NCI-H2227 (cell line): ENCODE results near the gene RABGAP1.

Experiments
- DNase-seq: peaks from one replicate; lab custom pipeline; 2025; ENCODE audit not compliant: unreplicated experiment; lab: John Stamatoyannopoulos, UW

Gene RABGAP1

DNA sequence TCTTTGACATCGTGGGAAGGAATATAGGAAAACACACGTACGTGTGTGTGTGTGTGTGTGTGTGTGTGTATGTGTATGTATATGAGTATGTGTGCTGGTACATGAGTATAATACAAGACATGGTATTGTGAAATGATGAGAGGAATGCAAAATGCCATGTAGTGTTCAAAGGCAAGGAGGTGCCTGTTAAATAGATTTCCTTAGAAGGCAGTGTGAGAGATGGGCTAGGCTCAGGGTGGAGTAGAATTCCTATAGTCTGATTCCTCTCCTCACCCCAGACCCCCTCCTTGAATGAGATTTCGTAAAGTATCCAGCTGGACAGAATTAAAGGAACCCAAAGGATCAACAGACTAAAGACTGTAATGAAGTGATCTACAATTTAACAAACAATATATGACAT is 103.8 kb downstream of the RABGAP1 start:
- DNase-seq = no peak

DNA sequence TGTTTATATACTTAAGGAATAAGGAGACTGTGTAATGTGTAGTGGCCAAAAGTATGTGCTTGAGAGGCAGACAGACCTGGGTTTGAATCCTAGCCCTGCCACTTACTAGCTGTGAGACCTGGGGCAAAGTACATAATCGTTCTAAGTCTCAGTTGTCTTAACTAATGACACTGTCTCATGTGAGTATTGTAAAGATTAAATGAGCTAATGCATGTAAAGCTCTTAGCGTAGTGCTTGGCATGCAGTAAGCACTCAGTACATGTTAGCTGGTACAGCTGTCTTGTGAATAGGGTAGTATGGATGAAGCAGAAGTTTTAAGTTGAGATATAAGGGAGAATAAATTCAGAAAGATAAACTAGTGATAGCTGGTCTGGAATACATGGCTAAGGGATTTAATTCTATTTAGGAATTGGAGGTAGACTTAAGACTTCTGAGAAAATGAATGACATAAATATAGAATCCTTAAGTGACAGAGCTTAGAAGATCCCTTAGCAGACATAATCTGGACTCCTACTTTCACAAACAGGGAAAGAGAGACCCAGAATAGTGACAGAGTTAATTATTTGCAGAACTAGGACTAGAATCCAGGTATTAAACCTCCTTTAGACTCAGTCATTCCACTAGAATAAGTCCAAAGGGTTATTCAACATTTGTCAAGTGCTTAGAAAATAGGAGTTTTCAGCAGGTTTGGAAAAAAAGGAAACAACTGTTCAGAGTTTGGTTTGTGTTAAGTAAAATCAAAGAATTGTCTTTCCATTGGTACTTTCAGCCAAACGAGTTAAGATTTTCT is 105.8 kb downstream of the RABGAP1 start:
- DNase-seq = no peak

DNA sequence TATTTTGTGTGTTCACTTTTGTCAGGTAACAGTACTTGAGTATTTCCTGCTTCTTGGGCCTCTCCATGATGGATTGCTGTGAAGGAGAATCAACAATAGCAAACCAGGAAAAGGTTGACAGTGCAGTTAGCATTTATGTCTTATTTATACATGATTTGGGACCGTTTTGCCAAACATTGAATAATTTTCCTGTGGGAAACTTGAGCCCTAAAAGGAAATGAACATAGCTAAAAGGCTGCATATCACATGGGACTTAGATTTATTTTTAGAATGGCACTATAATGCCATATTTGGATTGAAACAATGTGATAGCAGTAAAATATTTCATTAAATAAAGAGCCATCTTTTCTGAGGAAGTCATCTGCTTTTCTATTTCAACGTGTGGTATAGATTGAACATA is 107.9 kb downstream of the RABGAP1 start:
- no peak for DNase-seq

DNA sequence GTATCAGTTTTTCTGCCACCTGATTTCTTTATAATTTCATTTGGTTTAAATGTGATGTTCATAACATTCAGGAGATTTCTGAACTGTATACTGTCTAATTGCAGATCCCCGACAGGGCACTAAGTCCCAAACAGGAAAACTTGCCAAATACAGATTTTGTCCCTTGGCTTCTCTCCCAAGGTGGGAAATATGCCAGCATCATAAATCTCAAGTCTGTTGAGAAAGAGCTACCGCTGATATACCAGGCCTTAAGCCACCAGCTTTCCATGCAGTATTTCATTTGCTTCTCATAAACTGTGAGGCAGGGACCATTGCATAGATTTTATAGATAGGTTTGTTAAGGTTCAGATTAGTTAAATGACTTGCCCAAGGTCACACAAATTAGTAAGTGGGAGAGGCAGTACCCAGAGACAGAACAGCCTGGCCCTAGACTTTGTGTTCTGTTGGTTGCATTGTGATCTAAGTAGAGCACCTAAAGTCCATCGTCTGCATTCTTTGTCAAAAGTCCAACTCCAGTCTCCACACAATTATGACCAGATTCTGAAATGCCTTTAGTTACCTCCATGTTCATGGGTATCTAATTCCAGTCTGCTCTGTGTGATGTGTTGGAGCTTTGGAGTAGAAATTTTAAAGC is 108.9 kb downstream of the RABGAP1 start:
- no peak for DNase-seq

DNA sequence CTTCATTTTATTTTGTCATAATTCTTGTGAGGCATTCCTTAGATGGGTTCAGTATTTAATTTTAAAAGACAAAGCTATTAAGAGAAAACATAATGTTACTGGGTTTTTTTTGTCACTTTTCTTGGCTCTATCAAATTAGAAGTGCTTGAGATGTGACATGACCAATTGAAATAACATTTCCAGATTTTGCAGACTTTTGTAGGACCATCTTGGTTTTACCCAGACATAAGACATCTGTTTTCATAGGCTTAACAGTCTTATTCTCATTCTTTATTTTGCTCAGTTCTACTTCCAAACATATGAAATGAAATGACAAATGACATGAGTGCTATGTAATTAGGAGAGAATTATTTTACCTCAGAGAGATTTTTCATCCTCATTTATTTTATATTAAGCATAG is 112.2 kb downstream of the RABGAP1 start:
- DNase-seq = no peak

DNA sequence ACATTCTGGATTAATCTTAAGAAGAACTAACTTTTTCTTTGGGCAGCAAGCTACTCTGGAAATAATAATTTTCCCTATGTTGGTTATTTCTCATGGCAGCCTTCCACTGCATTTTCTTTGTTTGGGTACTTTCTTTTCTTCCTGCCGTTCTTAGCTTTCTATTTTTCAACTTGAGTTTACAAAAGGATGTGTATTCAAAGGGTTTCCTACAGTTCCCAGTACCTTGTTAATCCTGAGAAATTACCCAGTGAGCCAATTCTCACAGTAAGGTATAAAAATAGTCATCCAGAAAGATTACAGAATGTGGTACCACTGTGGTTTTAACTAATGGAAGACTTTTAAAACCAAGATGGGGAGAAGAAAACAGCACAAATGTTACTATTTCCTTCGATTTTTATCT is 112.9 kb downstream of the RABGAP1 start:
- no peak for DNase-seq

DNA sequence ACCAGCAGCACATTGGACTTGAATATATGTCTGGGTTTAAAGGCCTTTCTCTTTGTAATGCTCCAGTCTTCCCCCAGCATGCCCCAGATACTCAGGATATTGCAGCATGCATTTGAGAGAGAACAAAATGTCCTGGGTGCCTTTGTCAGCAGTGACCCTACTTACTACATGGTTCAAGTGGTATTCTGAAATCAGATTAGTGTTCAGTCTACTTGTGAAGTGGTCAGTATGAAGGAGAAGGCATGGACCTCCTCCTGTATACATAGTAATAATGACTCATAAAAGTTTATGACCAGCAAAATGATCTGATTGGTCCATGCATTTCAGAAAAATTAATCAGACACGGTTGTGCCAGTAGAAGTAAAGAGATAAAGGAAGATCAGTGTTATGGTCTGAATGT is 118.0 kb downstream of the RABGAP1 start:
- DNase-seq = no peak

DNA sequence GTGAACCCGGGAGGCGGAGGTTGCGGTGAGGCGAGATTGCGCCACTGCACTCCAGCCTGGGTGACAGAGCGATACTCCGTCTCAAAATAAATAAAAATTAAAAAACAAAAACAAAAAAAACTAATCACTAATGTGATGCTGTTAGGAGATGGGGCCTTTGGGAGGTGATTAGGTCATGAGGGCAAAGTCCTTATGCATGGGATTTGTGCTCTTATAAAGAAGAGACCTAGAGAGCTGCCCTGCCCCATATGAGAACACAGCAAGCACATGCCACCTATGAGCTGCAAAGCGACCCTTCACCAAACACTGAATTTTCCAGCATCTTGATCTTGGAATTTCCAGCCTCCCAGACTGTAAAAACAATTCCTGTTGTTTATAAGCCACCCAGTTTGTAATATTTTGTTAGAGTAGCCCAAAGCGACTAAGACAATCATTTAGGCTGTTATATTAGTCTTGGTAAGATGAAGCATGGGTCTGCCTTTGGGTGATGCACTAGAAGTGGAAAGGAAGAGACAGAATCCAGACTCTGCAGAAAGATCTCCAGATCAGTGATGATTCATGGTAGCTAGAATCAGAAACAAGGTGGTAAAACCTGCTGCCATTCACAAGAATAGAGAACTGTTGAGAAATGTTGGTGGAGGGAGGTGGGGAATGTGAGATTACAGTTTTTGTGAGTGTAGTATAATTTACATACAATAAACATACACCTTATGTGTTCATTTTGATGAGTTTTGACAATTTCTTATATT is 118.8 kb downstream of the RABGAP1 start:
- no peak for DNase-seq

DNA sequence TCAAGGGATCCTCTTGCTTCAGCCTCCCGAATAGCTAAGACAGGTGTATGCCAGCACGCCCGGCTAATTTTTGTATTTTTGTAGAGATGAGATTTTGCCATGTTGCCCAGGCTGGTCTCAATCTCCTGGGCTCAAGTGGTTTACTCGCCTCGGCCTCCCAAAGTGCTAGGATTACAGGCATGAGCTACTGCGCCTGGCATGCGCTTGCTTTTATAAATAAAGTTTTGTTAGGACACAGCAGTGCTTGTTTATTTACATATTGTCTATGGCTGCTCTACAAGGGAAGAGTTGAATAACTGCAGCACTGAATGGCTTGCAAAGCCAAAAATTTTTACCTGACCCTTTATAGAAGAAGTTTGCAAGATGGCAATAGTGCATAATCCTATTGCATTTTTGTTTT is 120.4 kb downstream of the RABGAP1 start:
- DNase-seq = no peak

DNA sequence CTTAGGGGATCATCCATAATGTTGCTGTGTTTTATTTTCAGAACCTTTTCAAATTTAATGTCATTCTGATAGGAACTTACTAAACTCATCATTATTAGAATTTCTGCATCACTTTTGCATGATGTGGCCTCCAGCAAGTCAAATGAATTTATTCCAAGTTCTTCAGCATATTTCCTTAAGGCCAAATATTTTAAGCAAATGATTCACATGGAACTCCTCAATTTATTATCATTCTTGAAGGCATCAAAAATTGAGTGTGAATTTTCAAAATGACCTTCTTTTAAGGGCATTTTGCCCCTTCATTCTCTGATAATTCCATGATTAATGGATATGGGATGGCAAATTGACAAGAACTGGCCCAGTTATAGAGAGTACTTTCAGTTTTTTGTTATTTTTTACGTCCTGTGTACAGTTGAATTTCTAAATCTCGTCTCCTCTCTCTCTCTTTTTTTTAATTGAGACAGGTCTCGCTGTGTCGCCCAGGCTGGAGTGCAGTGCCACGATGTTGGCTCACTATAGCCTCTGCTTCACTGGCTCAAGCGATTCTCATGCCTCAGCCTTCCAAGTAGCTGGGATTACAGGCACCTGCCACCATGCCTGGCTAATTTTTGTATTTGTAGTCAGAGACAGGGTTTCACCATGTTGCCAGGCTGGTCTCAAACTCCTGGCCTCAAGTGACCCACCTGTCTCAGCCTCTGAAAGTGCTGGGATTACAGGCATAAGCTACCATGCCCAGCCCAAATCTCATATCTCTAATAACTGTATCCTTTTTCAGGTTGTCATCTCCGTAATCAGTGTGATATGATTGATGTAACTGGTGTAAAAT is 121.7 kb downstream of the RABGAP1 start:
- no peak for DNase-seq

DNA sequence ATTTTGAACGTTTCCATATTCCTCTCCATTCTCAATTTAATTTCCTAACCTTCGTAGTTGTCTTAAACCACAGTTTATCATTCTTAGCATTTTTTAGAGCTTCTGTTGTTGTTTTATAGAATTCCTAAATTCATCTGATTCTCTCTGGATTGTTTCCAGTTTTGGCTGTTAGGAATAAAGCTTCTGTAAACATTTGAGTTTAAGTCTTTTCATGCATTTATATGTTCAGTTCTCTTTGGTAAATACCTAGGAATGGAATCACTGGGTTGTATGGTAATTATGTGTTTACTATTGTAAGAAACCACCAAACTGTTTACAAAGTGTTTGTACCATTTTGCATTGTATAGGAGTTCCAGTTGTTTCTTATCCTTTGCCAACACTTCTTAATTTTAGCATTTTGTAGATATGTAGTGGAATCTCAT is 122.4 kb downstream of the RABGAP1 start:
- DNase-seq = no peak

DNA sequence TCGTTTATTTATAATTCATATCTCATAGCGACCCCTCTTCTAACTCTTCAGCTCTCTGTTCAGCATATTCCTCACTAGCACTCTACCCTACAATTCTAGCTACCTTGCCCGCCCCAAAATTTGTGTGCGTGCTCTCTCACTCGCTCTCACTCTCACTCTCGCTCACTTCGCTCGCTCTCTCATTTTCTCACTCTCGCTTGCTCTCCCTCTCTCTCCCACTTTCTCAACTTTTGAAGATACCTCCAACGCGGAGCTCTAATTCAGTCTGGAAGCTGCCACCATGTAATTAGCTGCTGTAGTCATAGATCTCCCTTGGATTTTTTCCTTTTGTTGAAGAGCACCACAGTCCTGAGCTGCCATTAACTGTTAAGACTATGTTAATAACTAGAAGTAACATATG is 123.1 kb downstream of the RABGAP1 start:
- DNase-seq = peak; percentile 4

DNA sequence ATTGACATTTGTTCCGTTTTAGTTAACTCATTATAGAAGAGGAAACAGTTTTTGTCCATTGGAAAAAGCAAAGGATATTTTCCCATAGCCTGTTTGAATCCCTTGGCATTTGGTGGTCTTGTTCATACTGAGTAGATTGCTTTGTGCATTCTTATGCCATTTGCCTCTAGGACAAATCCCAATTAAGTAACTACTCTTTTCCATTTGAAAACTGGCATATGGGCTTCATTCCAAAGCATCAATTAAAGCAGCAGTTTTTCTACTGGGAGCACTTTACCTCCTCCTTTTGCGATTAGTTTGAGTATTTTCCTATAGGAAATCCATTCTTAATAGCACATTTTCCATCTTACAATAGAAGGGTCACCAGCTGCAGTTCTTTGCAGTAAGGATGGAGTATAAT is 123.9 kb downstream of the RABGAP1 start:
- DNase-seq = no peak

GRCh38 chr9:123065196-123065595 is 124.4 kb downstream of the RABGAP1 start:
- DNase-seq = no peak

DNA sequence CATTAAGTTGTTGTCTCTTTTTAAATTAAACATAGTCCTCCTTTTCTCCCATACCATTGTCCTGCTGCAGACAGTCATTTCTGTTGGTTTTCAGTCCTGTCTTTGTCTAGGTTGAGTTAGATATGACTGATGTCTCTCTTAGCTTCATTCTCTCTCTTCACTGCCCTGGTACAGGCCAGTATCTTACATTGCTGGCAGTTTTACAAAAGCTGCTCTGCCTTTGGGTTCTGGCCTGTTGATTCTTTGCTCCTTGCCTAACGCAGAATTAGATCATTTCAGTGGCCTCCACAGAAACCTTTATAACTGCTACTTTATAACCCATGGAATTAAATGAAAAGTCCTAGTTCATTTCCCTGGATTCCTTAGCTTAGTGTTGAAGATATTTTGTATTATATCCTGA is 126.3 kb downstream of the RABGAP1 start:
- no peak for DNase-seq

- no peak for DNase-seq
Observed at GRCh38 chr9:123069010-123069481, 128.2 kb downstream of the RABGAP1 start.

GRCh38 chr9:123070198-123070597 is 129.4 kb downstream of the RABGAP1 start:
- no peak for DNase-seq

DNA sequence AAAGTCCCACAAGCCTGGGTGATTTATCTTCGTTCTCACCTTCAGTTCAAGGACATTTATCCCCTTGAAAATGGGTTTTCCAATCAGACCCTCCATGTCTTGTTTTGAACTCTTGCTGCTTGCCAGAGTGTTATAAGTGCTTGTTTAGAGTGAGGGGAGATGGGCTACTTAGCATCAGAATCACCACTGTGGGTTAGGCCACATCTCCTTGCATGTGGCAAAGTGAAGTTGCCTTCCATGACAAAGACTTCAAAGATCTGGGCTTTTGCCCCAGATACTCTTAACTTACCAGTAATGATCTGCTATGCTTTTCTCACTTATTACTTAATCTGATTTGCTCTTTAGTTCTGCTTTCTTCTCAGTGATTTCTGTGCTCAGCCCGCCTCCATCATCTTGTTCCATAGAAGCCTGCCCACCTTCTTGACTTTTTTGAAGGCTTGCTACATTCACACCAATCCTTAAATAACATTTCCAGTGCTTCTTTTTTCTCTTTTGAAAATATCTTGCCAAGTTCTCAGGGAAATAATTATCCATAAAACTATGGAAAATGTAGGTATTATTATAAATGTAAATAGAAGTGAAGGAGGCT is 131.7 kb downstream of the RABGAP1 start:
- DNase-seq = no peak

- no peak for DNase-seq
Observed at GRCh38 chr9:123073441-123073840, 132.6 kb downstream of the RABGAP1 start.

- DNase-seq = no peak
Observed at GRCh38 chr9:123073991-123074422, 133.2 kb downstream of the RABGAP1 start.

GRCh38 chr9:123074628-123075027 is 133.8 kb downstream of the RABGAP1 start:
- DNase-seq = no peak
